Measurements from ENCODE around the gene KLHL22. TPM values are rescaled to one million over a fixed set of nuclear protein-coding genes. Genes with fewer than 3 reads are reported as not detected.

KLHL22 gene
- total and polyA plus RNA-seq, 2 donors (not counting 3 experiments of a cell fraction or from before 2014, with no cell fraction given): 24.2 to 33.6 TPM

DNA sequence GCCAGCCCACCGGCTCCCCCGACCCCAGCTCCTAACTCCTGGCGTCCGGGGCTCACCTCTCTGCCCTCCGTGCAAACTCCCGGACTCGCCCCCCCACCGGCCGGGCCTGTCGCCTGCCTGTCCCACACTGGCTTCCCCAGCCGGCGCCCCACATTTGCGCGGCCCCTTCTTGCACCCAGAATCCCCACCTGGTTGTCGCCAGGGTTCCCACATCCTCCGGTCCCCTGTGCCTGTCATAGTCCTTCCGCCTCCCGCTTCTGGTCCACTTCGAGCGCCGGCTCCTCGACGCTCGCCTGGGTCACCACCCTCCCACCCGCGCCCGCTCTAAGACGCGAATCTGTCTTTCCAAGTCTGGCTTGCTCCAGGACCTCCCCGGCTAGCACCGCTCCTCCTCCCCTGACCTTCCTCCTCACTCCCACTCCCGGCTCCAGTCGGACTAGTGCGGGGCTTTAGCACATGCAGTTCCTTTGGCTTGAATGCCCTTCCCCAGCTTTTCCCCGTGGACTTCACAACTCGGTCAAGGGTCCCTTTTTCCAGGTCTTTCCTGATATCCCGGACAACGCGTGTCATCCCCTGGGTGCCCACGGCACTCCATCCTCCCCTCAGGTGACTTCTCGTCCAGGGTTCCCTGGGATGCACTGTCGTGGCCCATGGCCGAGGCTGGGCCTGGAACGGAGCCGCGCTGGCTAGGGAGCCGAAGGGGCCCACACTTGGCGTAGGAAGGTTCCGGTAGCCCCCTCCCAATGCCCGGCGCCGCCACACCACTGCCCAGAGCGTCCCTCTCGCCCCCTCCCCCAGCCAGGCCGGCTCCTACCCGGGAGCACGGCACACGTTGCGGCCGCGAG, 58.6 kb downstream of the KLHL22 start:
- TF ChIP-seq MYC (IDR thresholded peaks at IDR 0.05; ENCODE audit: low read depth, low read length): no peak
- TF ChIP-seq POLR2AphosphoS5 (IDR thresholded peaks at IDR 0.05; ENCODE audit: insufficient read depth, low read depth, low read length): no peak
- TF ChIP-seq FOS (IDR thresholded peaks at IDR 0.05; ENCODE audit: borderline replicate concordance, insufficient read depth, low read length): no peak
- TF ChIP-seq MAX (IDR thresholded peaks at IDR 0.05; ENCODE audit: insufficient read depth, insufficient read length): no peak
- no peak for TF ChIP-seq JUN (IDR thresholded peaks at IDR 0.05; ENCODE audit: borderline replicate concordance, insufficient read depth, insufficient read length, low read depth)
- TF ChIP-seq POLR2A (IDR thresholded peaks at IDR 0.05; ENCODE audit: low read depth, low read length): no peak
- no peak for TF ChIP-seq GATA2 (IDR thresholded peaks at IDR 0.05; ENCODE audit: insufficient read depth, insufficient read length, low read depth, low read length)
- TF ChIP-seq EZH2 (IDR thresholded peaks at IDR 0.05; ENCODE audit: borderline replicate concordance, low read depth, low read length, severe bottlenecking): no peak
- TF ChIP-seq CTCF (IDR thresholded peaks at IDR 0.05; ENCODE audit: extremely low read depth in 1 of 2, insufficient read depth in 1 of 2, low read depth in 1 of 2, low read length in 2 of 2): no peak
- H2AFZ ChIP-seq (ENCODE audit: low read depth, low read length): peak overlapping the region; percentile 46
- peaks cover 14% of the 10 kb centered on the region for H3K79me2 ChIP-seq (ENCODE audit: control insufficient read depth, insufficient read depth, low read length)
- peak overlapping the region; percentile 74 for H3K4me2 ChIP-seq (ENCODE audit: insufficient read depth, low read length)
- H3K4me3 ChIP-seq (replicated peaks in 1 of 3; ENCODE audit: insufficient read depth in 1 of 3, low read depth in 1 of 3, low read length in 3 of 3): peak overlapping the region; percentile 43 to 75 (median 59)
- H3K4me1 ChIP-seq (ENCODE audit: control insufficient read depth, extremely low read depth, insufficient read depth, low read length): peaks cover 11% of the 10 kb centered on the region
- no peaks in the 10 kb centered on the region for H3K9me1 ChIP-seq (replicated peaks; ENCODE audit: control insufficient read depth, extremely low read depth, insufficient read depth, low read length)
- H3K27me3 ChIP-seq (ENCODE audit: control insufficient read depth in 2 of 2, insufficient read depth in 2 of 2, low read length in 2 of 2): no peaks in the 10 kb centered on the region
- intact Hi-C loops (cut with micrococcal nuclease) (loop anchor here (5.0 kb wide), 1 partner anchor 60 kb away; the partner anchor contains the start of gene KLHL22), dilution Hi-C loops (cut with MboI; ENCODE audit: extremely low pct_ligation_motif_present, low sequenced_read_pairs) (no loop called here)
- ChIA-PET CTCF (interaction anchor here (1.0 to 3.6 kb wide), 3 partner anchors 19 to 58 kb away, joined by 3 to 15 read pairs (median 15); partner anchors contain the start of gene KLHL22), POLR2A (no interaction called here)
- BruUV-seq (replicated peaks): no TSS peak
- H3K9ac ChIP-seq (replicated peaks; ENCODE audit: extremely low read depth, insufficient read depth, low read length): peak overlapping the region; percentile 35
- DNase-seq (ENCODE audit: low read depth, low spot score) (peak; percentile 29), FAIRE-seq (peak; percentile 47)
- peak overlapping the region; percentile 4 for H3K27ac ChIP-seq (ENCODE audit: insufficient read depth, low read depth, low read length)
- no peaks in the 10 kb centered on the region for H3K36me3 ChIP-seq (ENCODE audit: control insufficient read depth in 2 of 2, extremely low read depth in 1 of 2, insufficient read depth in 2 of 2, low read length in 2 of 2)
- no peaks in the 10 kb centered on the region for H3K9me3 ChIP-seq (replicated peaks; ENCODE audit: control insufficient read depth, insufficient read depth, low read length)
- peaks cover 1% of the 10 kb centered on the region for H4K20me1 ChIP-seq (replicated peaks; ENCODE audit: control insufficient read depth, extremely low read depth, insufficient read depth, low read length)

Measured in endothelial cell of umbilical vein (primary cell).